HG02623 (cell line): ENCODE data around the gene OR2T29.
A peak's percentile ranks its signal among the peaks of the same experiment; 100 is the strongest.
"Not testable (repeated sequence)": the region's sequence is repeated elsewhere in the genome, so short reads cannot be mapped to it uniquely, and the experiment has no call there.

Source experiments
- ATAC-seq: cut with Tn5 transposase; IDR thresholded peaks from one replicate; pipeline ENCODE4 v1.9.1; 2021; ENCODE audit warnings: moderate library complexity; ENCODE audit not compliant: unreplicated experiment

OR2T29 gene

DNA sequence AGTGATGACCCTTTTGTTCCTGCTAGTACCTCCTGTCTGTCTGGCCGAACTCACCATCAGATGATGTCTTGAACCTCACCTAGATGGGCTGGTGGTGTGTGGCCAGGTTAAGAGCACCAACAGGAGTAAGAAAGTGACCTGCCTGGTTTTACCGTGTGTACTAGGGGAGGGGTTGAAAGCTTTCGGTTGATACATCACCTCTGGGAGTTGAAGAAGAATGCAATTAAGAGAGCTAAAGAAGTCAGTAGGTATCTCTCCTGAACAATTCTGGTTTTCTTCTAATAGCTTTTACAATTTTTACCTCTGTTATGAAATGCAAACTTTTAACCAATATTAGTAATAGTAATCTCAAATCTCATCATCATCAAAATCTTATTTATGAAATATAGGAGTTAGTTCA is at the start of gene OR2T29:
TSS of gene OR2T29 (minus strand) at position 101 of the 400 bp plus-strand sequence. CDS start 3,281 bp downstream, outside the sequence.
- not testable (repeated sequence) for ATAC-seq

GRCh38 chr1:248611883-248612414 is 49.4 kb upstream of the OR2T29 start:
- ATAC-seq = no peak

DNA sequence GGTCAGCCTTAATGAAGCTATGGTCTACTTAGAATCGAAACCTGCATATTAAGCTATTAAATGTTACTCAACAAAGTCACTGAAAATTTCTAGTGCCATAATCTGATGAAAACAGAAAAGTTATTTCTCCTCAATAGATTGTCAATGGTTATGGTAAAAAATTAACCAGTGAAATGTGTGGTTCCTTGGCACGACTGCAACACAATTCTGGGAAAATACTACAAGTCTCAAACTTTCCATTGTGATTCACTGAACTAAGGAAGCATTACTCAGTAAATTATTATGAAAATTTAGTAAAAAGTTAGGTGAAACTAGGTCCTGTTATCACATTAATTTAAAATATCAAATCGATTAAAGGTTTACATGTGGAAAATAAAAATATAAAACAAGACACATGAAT is 47.7 kb upstream of the OR2T29 start:
- ATAC-seq = no peak

GRCh38 chr1:248599396-248599795 is 36.8 kb upstream of the OR2T29 start:
- ATAC-seq = no peak

- no peak for ATAC-seq
Observed at GRCh38 chr1:248597589-248597988, 35.0 kb upstream of the OR2T29 start, which contains the start of gene OR2T10. TSS of gene OR2T10 (minus strand) at chr1:248597700. CDS start at chr1:248593768, 3,932 bp downstream.

DNA sequence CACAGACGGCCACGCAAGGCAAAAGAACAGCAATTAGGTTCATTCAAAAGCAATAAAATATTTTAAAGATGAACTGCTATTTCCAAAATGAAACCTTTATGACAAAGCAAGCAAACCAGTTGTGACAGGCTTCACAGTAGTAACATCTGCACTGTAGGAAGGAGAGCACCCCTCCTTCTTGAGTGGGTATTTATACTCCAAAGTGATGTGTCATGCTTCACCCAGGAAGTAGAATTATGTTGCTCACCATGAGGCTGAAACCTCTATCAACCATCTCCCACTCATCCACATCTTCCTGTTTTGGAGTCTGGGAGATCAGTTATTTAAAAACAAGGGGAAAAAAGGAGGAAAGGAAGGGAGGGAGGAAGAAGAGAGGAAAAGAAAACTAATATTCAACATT is 34.0 kb upstream of the OR2T29 start:
- ATAC-seq = no peak

GRCh38 chr1:248593226-248593625 is 30.7 kb upstream of the OR2T29 start:
- no peak for ATAC-seq

DNA sequence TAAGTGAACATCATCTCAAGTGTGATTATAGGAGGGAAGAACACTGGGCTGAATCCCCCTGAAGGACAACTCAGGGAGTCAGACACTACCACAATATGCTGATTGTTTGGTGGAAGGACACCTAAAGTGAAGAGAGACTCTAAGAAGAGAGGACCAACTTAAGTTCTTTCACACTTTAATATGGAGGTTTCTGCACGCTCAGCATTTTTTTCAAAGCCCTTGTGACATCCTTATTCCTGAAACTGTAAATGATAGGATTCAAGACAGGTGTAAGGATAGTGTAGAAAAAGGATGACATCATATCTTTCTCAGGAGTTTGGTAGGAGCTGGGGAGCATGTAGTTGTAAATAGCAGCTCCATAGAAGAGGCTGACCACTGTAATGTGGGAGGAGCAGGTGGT is 30.1 kb upstream of the OR2T29 start:
- no peak for ATAC-seq

DNA sequence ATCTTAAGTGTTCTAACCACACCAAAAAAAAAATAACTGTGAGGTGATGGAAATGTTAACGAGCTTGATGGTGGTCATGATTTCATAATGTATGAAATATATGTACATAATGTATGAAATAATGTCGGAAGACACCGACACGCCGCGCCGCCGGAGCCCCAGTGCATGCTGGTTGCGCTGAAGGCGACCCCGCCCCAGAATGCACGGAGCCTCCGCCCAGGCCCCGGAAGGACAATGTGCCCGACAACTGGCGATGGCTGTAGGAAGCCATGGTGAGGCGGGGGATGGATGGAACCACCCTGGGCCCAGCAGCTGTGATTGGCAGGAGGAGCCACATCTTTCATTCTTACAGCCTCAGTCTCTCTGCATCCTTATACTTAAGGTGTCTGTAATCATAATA is 27.5 kb upstream of the OR2T29 start:
- no peak for ATAC-seq

- no peak for ATAC-seq
Observed at GRCh38 chr1:248589334-248589733, 26.8 kb upstream of the OR2T29 start.

DNA sequence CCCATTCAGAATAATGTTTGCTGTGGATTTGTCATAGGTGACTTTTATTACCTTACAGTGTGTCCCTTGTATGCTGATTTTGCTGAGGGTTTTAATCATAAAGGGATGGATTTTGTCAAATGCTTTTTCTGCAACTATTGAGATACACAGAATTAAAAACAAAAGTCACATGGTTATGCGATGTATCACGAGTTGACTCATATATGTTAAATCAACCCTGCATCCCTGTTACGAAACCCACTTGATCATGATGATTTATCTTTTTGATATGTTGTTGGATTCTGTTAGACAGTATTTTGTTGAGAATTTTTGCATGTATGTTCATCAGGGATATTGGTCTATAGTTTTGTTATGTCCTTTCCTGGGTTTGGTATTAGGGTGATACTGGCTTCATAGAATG is 22.7 kb upstream of the OR2T29 start:
- ATAC-seq = no peak

DNA sequence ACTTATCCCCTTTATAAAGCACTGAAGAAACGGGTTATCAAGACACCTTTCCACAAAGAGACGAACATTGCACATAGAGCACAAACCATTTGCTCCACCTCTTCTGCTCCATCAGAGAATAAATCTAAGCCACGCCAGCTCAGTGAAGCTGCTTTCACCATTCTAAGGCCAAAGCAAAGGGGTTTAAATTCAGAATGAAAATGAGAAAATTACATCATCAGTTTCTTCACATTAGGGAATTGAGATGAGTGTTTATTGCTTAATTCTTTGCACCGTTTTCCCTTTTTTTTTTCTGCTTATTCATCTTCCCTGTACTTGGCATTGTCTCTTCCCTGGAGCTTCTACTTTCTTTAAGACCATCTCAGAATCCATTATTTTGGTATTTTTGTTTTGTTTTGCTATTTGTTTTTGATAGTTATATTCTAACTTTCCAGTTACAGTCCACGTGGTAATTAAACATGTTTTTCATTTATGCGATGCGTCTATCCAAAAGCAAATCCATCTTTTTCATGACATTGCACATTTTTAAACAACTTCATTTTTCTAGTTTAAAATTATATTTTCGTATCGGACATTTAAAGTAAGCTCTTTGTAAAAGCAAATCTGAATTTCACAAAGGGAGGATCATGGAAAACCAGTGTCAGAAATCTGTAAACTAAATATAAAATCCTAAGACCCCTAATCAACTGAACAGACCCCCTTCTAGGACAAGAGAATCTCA is 13.8 kb upstream of the OR2T29 start:
- ATAC-seq = no peak

GRCh38 chr1:248574657-248575056 is 12.1 kb upstream of the OR2T29 start, which contains the start of gene OR2T34:
TSS of gene OR2T34 (minus strand) at chr1:248574757. CDS start at chr1:248574757, 0 bp downstream.
- not testable (repeated sequence) for ATAC-seq

- not testable (repeated sequence) for ATAC-seq
Observed at GRCh38 chr1:248573856-248574255, 11.3 kb upstream of the OR2T29 start.

DNA sequence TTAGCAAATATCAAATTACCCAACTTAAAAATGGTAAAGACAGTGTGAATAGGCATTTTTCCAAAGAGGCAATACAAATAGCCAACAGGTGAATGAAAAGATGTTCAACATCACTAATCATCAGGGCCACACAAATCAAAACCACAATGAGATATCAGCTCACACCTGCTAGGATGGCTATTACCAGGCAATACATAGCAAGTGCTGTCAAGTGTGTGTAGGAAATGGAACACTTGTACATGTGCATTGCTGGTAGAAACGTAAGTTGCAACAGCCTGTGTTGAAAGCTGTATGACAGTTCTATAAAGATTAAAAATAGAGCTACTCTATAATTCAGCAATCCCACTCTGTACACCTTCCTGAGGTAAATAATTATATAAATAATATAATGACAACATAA is 9.5 kb upstream of the OR2T29 start:
- peak; percentile 91 for ATAC-seq

- not testable (repeated sequence) for ATAC-seq
Observed at GRCh38 chr1:248570811-248571210, 8.2 kb upstream of the OR2T29 start.

DNA sequence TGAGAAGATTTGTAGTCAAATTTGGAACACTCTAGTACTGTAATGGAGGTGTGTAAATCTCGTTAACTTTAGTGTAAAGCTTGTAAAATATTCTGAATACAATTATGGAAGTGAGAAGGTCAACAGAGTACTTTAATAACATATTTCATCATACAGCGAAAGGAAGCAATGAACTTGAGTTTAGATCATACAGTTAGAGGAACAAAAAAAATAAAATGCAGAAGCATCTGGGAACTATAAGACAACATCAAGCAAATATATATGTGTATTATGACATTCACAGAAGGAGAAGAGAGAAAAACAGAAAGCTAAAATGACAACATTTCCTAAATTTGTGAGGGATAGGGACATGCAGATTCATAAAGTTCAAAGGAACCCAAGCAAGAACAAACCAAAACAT is 6.5 kb upstream of the OR2T29 start:
- not testable (repeated sequence) for ATAC-seq

DNA sequence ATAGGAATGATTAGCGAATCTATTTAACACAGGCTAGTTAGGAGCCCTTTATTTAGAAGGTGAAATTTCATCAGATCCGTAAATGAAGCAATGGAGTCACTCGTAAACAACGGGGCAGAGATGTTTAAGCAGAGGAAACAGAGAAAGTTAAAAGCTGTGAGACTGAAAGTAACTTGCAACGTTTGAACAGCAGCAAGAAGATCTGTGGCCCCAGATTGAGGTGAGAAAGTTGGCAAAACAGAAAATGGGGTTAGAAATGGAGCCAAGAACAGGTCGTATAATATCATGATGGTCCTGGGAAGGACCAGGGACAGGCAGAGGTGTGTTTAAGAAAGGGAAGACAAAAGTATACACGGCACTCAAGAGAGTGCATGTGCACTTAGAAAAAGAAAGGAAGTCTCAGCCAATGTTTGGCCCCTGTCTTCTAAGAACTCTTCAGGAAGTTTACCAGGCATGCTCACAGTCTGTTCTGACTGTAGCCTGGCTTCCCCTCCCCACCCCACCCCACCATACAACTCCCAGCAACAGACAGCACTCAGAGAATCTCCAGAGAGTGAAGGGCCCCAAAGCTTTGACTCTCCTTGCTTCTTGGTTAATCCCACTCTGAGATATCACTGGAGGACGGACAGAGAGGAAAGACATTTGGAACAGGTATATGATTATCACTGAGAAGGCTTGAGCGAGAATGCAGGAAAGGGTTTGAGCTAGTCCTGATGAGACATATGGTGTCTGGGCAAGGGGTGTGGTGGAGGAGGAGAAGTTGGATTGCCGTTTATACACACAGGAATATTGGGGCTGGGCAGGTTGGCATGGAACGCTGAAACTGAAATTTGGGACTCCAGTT is 3.2 kb upstream of the OR2T29 start:
- peak; percentile 72 for ATAC-seq

- ATAC-seq = not testable (repeated sequence)
Observed at GRCh38 chr1:248551027-248551426, 11.5 kb downstream of the OR2T29 start.

DNA sequence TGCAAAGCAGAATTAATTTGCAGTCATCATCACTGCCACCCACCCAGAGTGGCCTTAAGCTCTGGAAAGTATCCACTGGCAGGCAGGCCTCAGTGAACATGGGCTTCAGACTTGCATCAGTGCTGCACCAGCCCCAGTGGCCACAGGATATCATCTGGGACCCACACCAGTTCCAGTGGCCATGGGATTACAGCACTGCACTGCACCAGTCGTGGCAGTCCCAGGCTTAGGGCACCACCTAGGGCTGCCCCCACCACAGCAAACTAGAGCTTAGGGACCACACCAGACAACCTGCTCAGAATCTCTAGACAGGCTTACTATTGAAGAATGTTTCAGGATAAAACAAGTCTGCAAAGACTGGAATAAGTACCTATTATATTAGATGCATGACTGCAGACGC is 15.2 kb downstream of the OR2T29 start:
- ATAC-seq = not testable (repeated sequence)

DNA sequence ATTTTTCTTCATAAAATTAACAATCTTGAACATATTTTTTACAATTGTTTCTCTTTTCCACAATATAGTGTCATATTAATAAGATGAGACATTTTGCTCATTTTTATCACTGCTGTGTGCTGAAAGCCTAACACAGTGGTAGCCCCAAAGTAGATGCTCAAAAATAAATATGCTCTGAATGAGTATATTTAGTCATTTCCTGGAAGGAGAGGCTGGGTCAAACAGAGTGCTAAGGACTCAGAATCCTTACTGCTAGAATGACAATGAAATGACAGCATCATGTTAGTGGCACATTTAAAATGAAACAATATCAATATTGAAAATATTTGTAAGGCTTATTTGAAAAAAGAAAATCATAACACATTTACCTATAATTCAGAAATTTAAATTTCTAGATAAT is 25.1 kb downstream of the OR2T29 start:
- not testable (repeated sequence) for ATAC-seq

GRCh38 chr1:248521856-248522255 is 40.7 kb downstream of the OR2T29 start:
- no peak for ATAC-seq
